HL-60 (cell line): ENCODE results near the gene RNASE13.

Experiments used
- DNase-seq, 2 experiments: peaks; one replicate each; pipeline ENCODE4 v3.0.0-alpha.2; 2010 to 2020; ENCODE audit warnings: low read depth in 1 of 2, low spot score in 1 of 2
- H3K27ac ChIP-seq: fragments of 250-450 bp; sonication (Bioruptor Pico); replicated peaks from 2 replicates; pipeline ENCODE4 v1.5.1; 2020; ENCODE audit warnings: mild to moderate bottlenecking, moderate library complexity
- H3K27me3 ChIP-seq: fragments of 250-450 bp; sonication (Bioruptor Pico); 2 replicates; pipeline ENCODE4 v1.5.1; 2021; ENCODE audit warnings: mild to moderate bottlenecking, moderate library complexity; ENCODE audit not compliant: insufficient read depth, poor library complexity, severe bottlenecking
- H3K4me3 ChIP-seq: replicated peaks from 2 replicates; pipeline ENCODE4 v1.5.1; 2011; ENCODE audit warnings: mild to moderate bottlenecking, control low read depth, low read length; ENCODE audit not compliant: insufficient read depth
- GABPA ChIP-seq: IDR thresholded peaks from 2 replicates; pipeline ENCODE4 v1.6.1; 2012; ENCODE audit warnings: low read depth
- POLR2AphosphoS5 ChIP-seq: IDR thresholded peaks from 2 replicates; pipeline ENCODE4 v1.6.1; 2012; ENCODE audit warnings: low read depth
- SPI1 ChIP-seq: IDR thresholded peaks from 2 replicates; pipeline ENCODE4 v1.6.1; 2012; ENCODE audit warnings: low read depth, mild to moderate bottlenecking, borderline replicate concordance
- TF ChIP-seq, protein P1 (sequence below): IDR thresholded peaks from one replicate; pipeline ENCODE4 v1.5.1; 2011; ENCODE audit warnings: low read length, control low read depth, inconsistent platforms; ENCODE audit not compliant: insufficient read depth
- TF ChIP-seq, protein P2 (sequence below): IDR thresholded peaks from 2 replicates; pipeline ENCODE4 v1.6.1; 2012; ENCODE audit warnings: low read depth; ENCODE audit not compliant: insufficient replicate concordance

The RNASE13 gene

DNA sequence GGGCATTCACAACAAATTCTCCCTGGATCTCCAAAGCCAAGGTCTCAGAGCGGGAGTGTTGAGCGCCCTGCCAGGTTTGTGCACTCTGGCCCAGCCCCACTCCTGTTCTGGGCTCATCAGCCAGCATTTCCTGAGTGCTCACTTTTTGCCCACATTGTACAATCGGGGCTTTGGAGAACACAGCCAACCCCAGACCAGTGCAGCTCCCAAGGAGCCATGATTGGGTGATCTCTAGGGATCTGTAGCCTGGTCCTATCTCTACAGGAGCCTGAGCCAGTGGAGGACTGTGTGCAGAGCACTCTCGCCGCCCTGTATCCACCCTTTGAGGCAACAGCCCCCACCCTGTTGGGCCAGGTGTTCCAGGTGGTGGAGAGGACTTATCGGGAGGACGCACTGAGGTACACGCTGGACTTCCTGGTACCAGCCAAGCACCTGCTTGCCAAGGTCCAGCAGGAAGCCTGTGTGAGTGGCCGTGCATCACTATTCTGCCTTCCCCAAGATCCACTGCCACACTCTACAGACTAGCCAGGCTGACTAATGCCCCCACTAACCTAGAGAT is 38.3 kb upstream of the RNASE13 start:
- H3K4me3 ChIP-seq: no peak overlapping the region
- no peaks in the 10 kb centered on the region for H3K27me3 ChIP-seq
- DNase-seq: no peak
- TF ChIP-seq POLR2AphosphoS5: no peak
- TF ChIP-seq, protein P1, sequence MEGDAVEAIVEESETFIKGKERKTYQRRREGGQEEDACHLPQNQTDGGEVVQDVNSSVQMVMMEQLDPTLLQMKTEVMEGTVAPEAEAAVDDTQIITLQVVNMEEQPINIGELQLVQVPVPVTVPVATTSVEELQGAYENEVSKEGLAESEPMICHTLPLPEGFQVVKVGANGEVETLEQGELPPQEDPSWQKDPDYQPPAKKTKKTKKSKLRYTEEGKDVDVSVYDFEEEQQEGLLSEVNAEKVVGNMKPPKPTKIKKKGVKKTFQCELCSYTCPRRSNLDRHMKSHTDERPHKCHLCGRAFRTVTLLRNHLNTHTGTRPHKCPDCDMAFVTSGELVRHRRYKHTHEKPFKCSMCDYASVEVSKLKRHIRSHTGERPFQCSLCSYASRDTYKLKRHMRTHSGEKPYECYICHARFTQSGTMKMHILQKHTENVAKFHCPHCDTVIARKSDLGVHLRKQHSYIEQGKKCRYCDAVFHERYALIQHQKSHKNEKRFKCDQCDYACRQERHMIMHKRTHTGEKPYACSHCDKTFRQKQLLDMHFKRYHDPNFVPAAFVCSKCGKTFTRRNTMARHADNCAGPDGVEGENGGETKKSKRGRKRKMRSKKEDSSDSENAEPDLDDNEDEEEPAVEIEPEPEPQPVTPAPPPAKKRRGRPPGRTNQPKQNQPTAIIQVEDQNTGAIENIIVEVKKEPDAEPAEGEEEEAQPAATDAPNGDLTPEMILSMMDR: no peak
- H3K27ac ChIP-seq: peak overlapping the region; percentile 5

DNA sequence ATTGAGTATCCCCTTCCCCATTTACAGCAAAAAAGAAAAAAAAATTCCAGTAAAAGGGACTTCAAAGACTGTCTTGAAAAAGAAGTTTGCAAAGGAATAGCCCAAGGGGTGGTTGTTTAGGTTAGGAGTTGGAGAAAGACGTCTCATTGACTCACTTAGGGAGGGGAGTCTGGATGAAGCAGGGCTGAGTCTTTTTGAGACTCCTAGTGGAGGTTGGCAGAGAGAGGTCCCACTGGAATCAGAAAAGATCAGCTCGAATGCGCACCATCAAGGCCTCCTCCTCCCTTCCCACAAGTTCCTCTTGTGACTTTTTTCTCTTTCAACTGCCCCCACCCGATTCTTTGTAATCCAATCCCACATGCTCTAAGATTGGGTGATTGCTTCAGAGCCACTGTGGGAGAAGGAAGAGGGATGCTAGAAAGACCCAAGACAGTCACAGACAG is 37.4 kb upstream of the RNASE13 start:
- no peaks in the 10 kb centered on the region for H3K27me3 ChIP-seq
- H3K27ac ChIP-seq: peak overlapping the region; percentile 89
- peak; percentile 86 to 87 for DNase-seq
- H3K4me3 ChIP-seq: peak overlapping the region; percentile 77
- TF ChIP-seq POLR2AphosphoS5 (no peak), SPI1 (peak; percentile 12; the same call in 1 of the 2 replicates)

DNA sequence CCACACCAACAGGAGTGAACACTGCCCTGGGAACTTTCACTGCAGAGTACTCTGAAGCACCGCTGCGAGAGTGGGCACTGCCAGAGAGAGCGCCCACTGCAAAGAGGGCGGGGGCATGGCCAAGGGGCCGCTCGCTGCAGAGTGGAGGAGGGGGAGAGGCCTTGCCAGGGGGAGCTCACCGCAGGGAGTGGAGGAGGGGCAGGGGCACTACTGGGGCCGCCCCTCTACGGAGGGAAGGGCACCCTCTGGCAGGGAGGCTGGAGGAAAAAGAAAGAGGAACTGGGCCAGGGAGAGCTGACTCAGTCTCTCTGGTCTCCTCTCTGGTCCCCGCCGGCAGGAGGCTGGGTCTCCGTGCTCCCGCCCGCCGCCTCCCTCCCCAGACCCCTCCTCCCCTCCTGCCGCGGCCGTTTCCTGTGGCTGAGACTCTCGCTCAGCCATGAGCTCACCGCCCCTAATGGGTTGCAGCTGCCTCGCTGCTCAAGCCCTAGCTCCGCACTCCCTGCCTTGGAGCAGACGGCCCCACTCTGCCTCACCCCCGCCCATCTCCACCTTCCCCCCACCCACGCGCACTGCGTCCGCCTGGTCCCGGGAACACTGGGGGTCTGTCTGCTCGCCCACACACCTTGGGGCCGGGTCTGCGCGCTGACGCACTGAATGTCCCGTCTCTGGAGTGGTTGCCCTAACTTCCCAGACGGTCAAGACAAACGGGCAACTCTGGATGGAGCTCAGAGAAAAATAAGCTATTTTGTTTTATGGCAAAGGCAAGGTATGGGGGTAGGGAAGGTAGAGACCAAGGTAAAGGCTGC is 36.8 kb upstream of the RNASE13 start:
- Histone ChIP-seq H3K27ac (peak overlapping the region; percentile 89), H3K4me3 (peak overlapping the region; percentile 77), H3K27me3 (no peaks in the 10 kb centered on the region)
- DNase-seq: peak; percentile 94 to 96
- TF ChIP-seq POLR2AphosphoS5 (peak; percentile 46), SPI1 (peak; percentile 98), GABPA (no peak)

DNA sequence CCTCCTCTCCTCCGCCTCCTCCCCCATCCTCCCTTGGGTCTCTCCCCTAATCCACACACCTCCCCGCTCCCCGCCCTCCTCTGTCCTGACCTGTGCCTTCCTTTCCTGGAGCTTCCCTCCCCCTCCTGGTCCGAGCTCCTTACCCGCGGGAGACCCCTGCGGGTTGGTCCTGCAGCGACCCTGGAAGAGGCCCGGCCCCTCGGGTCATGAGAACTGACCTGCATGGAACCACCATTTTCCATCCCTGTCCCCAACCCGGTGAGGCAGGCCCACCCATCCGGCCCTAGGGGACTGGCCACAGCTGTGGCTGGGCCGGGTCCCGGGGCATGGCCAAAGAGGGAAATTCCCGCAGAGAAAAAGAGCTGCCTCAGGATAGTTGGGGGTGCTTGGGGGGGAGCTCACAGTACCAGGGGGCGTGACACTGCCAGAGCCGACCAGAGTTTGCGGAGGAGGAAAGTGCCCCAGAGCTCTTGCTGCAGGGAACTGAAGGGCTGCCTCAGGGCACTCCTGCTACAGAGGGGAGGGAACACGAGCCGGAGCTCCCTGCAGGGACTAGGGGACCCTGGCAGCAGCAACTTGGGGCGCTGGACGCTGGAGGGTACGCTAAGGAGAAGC is 36.1 kb upstream of the RNASE13 start:
- DNase-seq: peak; percentile 49 to 77
- Histone ChIP-seq H3K27ac (peak overlapping the region; percentile 89), H3K4me3 (peak overlapping the region; percentile 77), H3K27me3 (no peaks in the 10 kb centered on the region)
- TF ChIP-seq POLR2AphosphoS5: no peak
- TF ChIP-seq, protein P2, sequence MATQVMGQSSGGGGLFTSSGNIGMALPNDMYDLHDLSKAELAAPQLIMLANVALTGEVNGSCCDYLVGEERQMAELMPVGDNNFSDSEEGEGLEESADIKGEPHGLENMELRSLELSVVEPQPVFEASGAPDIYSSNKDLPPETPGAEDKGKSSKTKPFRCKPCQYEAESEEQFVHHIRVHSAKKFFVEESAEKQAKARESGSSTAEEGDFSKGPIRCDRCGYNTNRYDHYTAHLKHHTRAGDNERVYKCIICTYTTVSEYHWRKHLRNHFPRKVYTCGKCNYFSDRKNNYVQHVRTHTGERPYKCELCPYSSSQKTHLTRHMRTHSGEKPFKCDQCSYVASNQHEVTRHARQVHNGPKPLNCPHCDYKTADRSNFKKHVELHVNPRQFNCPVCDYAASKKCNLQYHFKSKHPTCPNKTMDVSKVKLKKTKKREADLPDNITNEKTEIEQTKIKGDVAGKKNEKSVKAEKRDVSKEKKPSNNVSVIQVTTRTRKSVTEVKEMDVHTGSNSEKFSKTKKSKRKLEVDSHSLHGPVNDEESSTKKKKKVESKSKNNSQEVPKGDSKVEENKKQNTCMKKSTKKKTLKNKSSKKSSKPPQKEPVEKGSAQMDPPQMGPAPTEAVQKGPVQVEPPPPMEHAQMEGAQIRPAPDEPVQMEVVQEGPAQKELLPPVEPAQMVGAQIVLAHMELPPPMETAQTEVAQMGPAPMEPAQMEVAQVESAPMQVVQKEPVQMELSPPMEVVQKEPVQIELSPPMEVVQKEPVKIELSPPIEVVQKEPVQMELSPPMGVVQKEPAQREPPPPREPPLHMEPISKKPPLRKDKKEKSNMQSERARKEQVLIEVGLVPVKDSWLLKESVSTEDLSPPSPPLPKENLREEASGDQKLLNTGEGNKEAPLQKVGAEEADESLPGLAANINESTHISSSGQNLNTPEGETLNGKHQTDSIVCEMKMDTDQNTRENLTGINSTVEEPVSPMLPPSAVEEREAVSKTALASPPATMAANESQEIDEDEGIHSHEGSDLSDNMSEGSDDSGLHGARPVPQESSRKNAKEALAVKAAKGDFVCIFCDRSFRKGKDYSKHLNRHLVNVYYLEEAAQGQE: peak; percentile 24
- TF ChIP-seq GABPA: no peak

DNA sequence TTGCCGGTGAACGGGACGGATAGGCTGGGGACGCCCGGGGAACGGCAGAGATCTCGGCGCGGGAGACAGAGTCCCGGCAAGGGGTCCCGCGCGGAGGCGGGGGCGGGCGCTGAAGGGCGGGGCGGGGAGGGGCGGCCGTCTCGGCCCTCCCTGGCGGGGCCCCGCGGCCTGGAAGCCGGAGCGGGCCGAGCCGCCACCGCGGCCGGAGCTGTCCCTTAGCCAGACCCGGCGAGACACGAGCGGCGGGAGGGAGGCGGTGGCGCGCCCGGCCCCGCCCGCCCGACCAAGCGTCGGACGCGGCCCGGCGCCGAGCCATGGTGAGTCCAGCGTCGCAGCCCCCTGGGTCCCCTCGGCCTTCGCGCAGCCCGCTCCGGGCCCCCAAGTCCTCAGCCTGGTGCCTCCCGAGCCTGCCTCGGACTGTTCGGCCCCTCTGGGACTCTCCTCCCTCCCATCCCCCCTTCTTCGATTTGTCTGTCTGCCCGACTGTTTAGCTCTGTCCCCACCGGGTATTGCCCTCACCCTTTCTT is 35.5 kb upstream of the RNASE13 start, which contains the start of gene ARHGEF40:
Gene ARHGEF40, plus strand, starts transcription at position 222 of the 527 bp plus-strand sequence. Its CDS starts 93 bp downstream, at position 315.
- Histone ChIP-seq H3K4me3 (peak within 1 kb of the TSS; percentile 77), H3K27ac (peak within 1 kb of the TSS; percentile 89), H3K27me3 (no peaks in the 10 kb centered on the region)
- TF ChIP-seq, protein P2: no peak
- TF ChIP-seq SPI1: no peak
- no peak; the same call in 1 of the 2 replicates for TF ChIP-seq POLR2AphosphoS5
- TF ChIP-seq GABPA: no peak
- DNase-seq: no peak
